ENCODE data around the gene LRMDA. TPM values are rescaled to one million over a fixed set of nuclear protein-coding genes. Genes with fewer than 3 reads are reported as not detected.

Gene LRMDA
- total RNA-seq, 6 experiments from 2014 or later = 0.32 TPM; not detected in 5

DNA sequence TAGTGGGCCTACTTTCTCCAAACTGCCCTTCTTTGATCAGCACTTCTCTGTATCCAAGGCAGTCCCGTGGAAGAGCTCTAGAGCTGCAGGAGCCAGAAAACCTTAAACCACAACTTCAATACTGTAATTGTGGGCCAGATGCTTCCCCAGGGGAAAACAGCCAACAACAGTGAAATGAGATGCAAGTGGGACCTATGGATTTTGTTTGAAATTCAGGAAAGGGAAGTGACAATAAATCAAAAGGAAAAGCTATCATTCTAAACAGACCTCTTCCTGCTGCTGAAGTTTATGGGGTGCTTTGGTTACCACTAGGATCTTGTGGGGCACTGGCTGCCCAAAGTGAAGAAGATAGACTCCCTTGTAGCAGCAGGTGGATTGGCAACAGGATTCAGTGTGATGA lies 1031.7 kb downstream of the LRMDA start:
- H3K27ac Mint-ChIP-seq = no peak overlapping the region
- H3K27me3 Mint-ChIP-seq (ENCODE audit: insufficient read depth) = no peaks in the 10 kb centered on the region; the same call in 1 of the 2 replicates
- TF ChIP-seq, protein P1, sequence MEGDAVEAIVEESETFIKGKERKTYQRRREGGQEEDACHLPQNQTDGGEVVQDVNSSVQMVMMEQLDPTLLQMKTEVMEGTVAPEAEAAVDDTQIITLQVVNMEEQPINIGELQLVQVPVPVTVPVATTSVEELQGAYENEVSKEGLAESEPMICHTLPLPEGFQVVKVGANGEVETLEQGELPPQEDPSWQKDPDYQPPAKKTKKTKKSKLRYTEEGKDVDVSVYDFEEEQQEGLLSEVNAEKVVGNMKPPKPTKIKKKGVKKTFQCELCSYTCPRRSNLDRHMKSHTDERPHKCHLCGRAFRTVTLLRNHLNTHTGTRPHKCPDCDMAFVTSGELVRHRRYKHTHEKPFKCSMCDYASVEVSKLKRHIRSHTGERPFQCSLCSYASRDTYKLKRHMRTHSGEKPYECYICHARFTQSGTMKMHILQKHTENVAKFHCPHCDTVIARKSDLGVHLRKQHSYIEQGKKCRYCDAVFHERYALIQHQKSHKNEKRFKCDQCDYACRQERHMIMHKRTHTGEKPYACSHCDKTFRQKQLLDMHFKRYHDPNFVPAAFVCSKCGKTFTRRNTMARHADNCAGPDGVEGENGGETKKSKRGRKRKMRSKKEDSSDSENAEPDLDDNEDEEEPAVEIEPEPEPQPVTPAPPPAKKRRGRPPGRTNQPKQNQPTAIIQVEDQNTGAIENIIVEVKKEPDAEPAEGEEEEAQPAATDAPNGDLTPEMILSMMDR (IDR thresholded peaks at IDR 0.05) = no peak
- H3K4me1 Mint-ChIP-seq (ENCODE audit: low read depth) = no peaks in the 10 kb centered on the region
- no peaks in the 10 kb centered on the region for H3K9me3 Mint-ChIP-seq
- H3K4me3 Mint-ChIP-seq = no peak overlapping the region
- H3K36me3 Mint-ChIP-seq (ENCODE audit: low read depth) = no peaks in the 10 kb centered on the region
- no peak for DNase-seq

DNA sequence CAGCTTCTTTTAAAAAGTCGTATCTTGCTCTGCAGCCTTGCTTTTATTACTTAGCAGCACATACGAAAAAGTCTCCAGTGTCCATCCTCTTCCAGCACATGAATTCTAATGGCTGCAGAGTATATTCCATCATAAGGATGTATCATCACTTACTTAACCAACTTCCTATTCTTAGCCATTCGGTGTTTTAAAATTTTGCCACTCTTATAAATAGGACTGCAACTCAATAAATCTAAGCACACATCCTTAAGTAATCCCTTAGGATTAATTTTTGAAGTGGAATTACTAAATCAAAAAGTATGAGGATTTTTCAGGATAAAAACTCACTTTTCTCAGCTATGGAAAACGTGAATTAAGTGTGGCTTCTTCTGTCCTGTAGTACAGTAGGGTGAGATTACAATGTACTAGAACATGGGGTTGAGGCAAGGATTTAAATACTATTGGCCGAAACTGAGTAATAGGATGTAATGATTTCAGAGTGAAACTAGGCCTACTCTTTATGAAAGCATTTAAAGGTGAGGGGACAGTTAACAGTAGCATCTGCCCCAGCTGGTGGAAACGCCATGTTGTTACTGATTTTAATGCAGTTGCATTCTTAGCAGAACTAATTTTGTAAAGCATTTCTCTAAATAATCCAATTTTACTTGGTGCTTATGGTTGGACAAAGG lies 1035.5 kb downstream of the LRMDA start:
- Mint-ChIP-seq H3K4me1 (ENCODE audit: low read depth) (no peaks in the 10 kb centered on the region), H3K9me3 (no peaks in the 10 kb centered on the region), H3K4me3 (no peak overlapping the region), H3K36me3 (ENCODE audit: low read depth) (no peaks in the 10 kb centered on the region), H3K27ac (no peak overlapping the region), H3K27me3 (ENCODE audit: insufficient read depth) (no peaks in the 10 kb centered on the region; the same call in 1 of the 2 replicates)
- TF ChIP-seq, protein P1 (IDR thresholded peaks at IDR 0.05) = no peak
- no peak for DNase-seq

DNA sequence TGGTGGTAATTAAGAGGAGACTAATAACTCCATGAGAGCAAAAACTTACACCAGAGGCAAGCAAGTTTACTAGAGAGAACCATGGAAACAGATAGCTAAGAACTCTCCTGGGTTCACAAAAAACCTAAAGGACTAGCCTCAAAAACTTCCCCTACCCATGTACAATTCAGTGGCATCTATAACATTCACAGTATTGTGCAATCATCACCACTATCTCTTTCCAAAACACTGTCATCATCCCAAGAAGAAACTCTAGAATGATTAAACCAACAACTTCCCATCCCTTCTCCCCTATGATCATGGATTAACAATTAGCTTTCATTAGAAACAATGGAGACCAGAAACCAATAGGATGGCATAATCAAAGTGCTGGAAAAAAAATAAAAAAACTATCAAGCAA lies 1038.3 kb downstream of the LRMDA start:
- Mint-ChIP-seq H3K4me1 (ENCODE audit: low read depth) (no peaks in the 10 kb centered on the region), H3K27me3 (ENCODE audit: insufficient read depth) (peaks cover 1% of the 10 kb centered on the region; the same call in 1 of the 2 replicates), H3K27ac (no peak overlapping the region), H3K4me3 (no peak overlapping the region), H3K9me3 (no peaks in the 10 kb centered on the region), H3K36me3 (ENCODE audit: low read depth) (no peaks in the 10 kb centered on the region)
- TF ChIP-seq, protein P1 (IDR thresholded peaks at IDR 0.05) = no peak
- DNase-seq = no peak

DNA sequence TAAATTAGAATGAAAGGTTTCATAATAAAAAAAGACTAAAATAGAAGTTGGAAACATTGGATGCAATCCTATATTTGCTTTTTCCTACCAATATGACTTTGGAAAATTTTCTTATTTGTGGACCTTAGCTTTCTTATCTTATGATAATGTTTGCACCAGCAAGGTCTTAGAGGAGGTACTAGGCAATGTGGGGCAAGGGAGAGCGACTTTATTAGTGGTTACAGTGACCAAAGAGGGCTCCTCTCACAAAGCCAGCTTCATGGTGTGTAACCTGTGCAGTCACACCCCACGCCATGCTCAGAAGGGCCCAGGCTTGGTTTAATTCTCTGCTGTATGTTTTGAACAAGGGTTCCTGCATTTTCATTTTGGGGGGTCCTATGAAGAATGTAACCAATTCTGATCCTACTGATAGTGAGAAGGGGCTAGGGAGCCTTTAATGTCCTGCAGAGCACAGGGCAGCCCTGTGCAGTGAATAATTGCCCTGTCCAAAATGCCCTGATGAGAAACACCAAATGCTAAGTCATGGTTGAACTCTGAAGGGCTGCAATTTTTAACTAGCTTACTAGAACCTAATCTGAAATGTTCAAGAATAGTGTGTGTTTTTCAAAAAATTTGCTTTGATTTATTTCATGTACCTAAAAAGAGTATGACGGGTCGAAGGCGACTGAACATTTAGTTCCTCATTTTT lies 1047.8 kb downstream of the LRMDA start:
- DNase-seq = no peak
- H3K27me3 Mint-ChIP-seq (ENCODE audit: insufficient read depth) = peaks cover 10% of the 10 kb centered on the region
- TF ChIP-seq, protein P1 (IDR thresholded peaks at IDR 0.05) = no peak

DNA sequence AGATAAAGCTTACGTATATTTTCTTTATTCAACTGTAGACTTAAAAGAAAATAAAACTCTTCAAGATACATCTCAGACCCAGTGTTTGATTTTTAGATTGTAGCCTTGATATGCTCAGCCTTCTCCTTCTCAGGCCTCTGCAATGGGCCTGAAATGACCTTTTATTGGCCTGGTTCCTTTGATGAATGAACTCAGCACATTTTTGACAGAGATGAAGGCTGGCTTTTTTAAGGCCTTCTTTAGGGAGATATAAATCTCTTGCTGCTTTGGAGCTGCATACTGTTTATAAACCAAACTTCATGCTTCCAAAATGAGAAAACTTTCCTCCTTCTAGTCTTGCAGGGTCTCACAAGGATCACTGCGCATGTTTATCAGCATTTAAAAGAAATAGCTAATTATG lies 1049.8 kb downstream of the LRMDA start:
- TF ChIP-seq, protein P1 (IDR thresholded peaks at IDR 0.05) = no peak
- H3K4me3 Mint-ChIP-seq = no peak overlapping the region
- DNase-seq = no peak
- H3K36me3 Mint-ChIP-seq (ENCODE audit: low read depth) = 0 out of 2 replicates have a peak, but pooled peaks cover 4% of the 10 kb centered on the region
- H3K9me3 Mint-ChIP-seq = no peaks in the 10 kb centered on the region
- H3K4me1 Mint-ChIP-seq (ENCODE audit: low read depth) = no peaks in the 10 kb centered on the region
- H3K27ac Mint-ChIP-seq = no peak overlapping the region
- peaks cover 4% of the 10 kb centered on the region for H3K27me3 Mint-ChIP-seq (ENCODE audit: insufficient read depth)

More for the DNA sequence above, 1047.8 kb downstream of the LRMDA start:
- H3K27ac Mint-ChIP-seq = no peak overlapping the region
- H3K9me3 Mint-ChIP-seq = no peaks in the 10 kb centered on the region
- H3K4me1 Mint-ChIP-seq (ENCODE audit: low read depth) = no peaks in the 10 kb centered on the region
- H3K36me3 Mint-ChIP-seq (ENCODE audit: low read depth) = 0 out of 2 replicates have a peak, but pooled peaks cover 4% of the 10 kb centered on the region
- no peak overlapping the region for H3K4me3 Mint-ChIP-seq
